IPS-15b (cell line): ENCODE data around the gene GOLPH3.

Experiments used
- H3K27me3 ChIP-seq: one replicate; pipeline ENCODE4 v1.6.1; 2013; ENCODE audit warnings: low read length; ENCODE audit not compliant: control insufficient read depth, insufficient read depth
- H3K36me3 ChIP-seq: one replicate; pipeline ENCODE4 v1.6.1; 2013; ENCODE audit warnings: low read length; ENCODE audit not compliant: control insufficient read depth, insufficient read depth
- H3K4me1 ChIP-seq: one replicate; pipeline ENCODE4 v1.6.1; 2013; ENCODE audit warnings: mild to moderate bottlenecking, low read length; ENCODE audit not compliant: control insufficient read depth, insufficient read depth
- H3K4me3 ChIP-seq: one replicate; pipeline ENCODE4 v1.5.1; 2013; ENCODE audit warnings: low read depth, low read length
- H3K9ac ChIP-seq: one replicate; pipeline ENCODE4 v1.6.1; 2013; ENCODE audit warnings: low read depth, mild to moderate bottlenecking, low read length
- H3K9me3 ChIP-seq: one replicate; pipeline ENCODE4 v1.6.1; 2013; ENCODE audit warnings: mild to moderate bottlenecking, low read length; ENCODE audit not compliant: control insufficient read depth, insufficient read depth

Gene GOLPH3

GRCh38 chr5:32165597-32165996, 8.5 kb downstream of the GOLPH3 start:
- Histone ChIP-seq H3K4me1 (no peaks in the 10 kb centered on the region), H3K36me3 (no peaks in the 10 kb centered on the region), H3K4me3 (no peak overlapping the region), H3K9me3 (no peaks in the 10 kb centered on the region), H3K9ac (no peak overlapping the region), H3K27me3 (no peaks in the 10 kb centered on the region)

GRCh38 chr5:32163785-32164184, 10.3 kb downstream of the GOLPH3 start:
- Histone ChIP-seq H3K4me1 (peaks cover under 1% of the 10 kb centered on the region), H3K4me3 (no peak overlapping the region), H3K9me3 (no peaks in the 10 kb centered on the region), H3K9ac (no peak overlapping the region), H3K27me3 (no peaks in the 10 kb centered on the region), H3K36me3 (no peaks in the 10 kb centered on the region)

GRCh38 chr5:32163053-32163452, 11.1 kb downstream of the GOLPH3 start:
- Histone ChIP-seq H3K27me3 (no peaks in the 10 kb centered on the region), H3K9ac (no peak overlapping the region), H3K4me3 (no peak overlapping the region), H3K36me3 (no peaks in the 10 kb centered on the region), H3K9me3 (no peaks in the 10 kb centered on the region), H3K4me1 (peaks cover 6% of the 10 kb centered on the region)

GRCh38 chr5:32160228-32160627, 13.9 kb downstream of the GOLPH3 start:
- H3K9me3 ChIP-seq: no peaks in the 10 kb centered on the region
- no peaks in the 10 kb centered on the region for H3K27me3 ChIP-seq
- no peak overlapping the region for H3K9ac ChIP-seq
- no peak overlapping the region for H3K4me3 ChIP-seq
- peaks cover 13% of the 10 kb centered on the region for H3K4me1 ChIP-seq
- H3K36me3 ChIP-seq: no peaks in the 10 kb centered on the region

GRCh38 chr5:32159328-32160072, 14.6 kb downstream of the GOLPH3 start:
- Histone ChIP-seq H3K36me3 (no peaks in the 10 kb centered on the region), H3K9ac (no peak overlapping the region)

GRCh38 chr5:32158679-32158975, 15.5 kb downstream of the GOLPH3 start:
- Histone ChIP-seq H3K4me1 (peaks cover 13% of the 10 kb centered on the region), H3K9me3 (no peaks in the 10 kb centered on the region), H3K4me3 (no peak overlapping the region), H3K27me3 (no peaks in the 10 kb centered on the region), H3K36me3 (no peaks in the 10 kb centered on the region), H3K9ac (no peak overlapping the region)

More at GRCh38 chr5:32159328-32160072, 14.6 kb downstream of the GOLPH3 start:
- H3K4me1 ChIP-seq: peaks cover 13% of the 10 kb centered on the region
- no peaks in the 10 kb centered on the region for H3K27me3 ChIP-seq
- no peak overlapping the region for H3K4me3 ChIP-seq
- no peaks in the 10 kb centered on the region for H3K9me3 ChIP-seq

- Histone ChIP-seq H3K27me3 (no peaks in the 10 kb centered on the region), H3K4me3 (no peak overlapping the region), H3K36me3 (no peaks in the 10 kb centered on the region), H3K9ac (no peak overlapping the region), H3K9me3 (no peaks in the 10 kb centered on the region), H3K4me1 (peaks cover 13% of the 10 kb centered on the region)
These were observed 17.0 kb downstream of the GOLPH3 start for GRCh38 chr5:32157078-32157477.

- Histone ChIP-seq H3K4me1 (peaks cover 13% of the 10 kb centered on the region), H3K9me3 (no peaks in the 10 kb centered on the region), H3K27me3 (no peaks in the 10 kb centered on the region), H3K36me3 (no peaks in the 10 kb centered on the region), H3K4me3 (no peak overlapping the region), H3K9ac (no peak overlapping the region)
These were observed 17.5 kb downstream of the GOLPH3 start for GRCh38 chr5:32156635-32157034.

- no peaks in the 10 kb centered on the region for H3K9me3 ChIP-seq
- no peak overlapping the region for H3K4me3 ChIP-seq
- no peaks in the 10 kb centered on the region for H3K36me3 ChIP-seq
- no peak overlapping the region for H3K9ac ChIP-seq
- no peaks in the 10 kb centered on the region for H3K27me3 ChIP-seq
- peaks cover 13% of the 10 kb centered on the region for H3K4me1 ChIP-seq
These were observed 18.9 kb downstream of the GOLPH3 start for GRCh38 chr5:32155211-32155610.

- Histone ChIP-seq H3K4me3 (no peak overlapping the region), H3K36me3 (no peaks in the 10 kb centered on the region), H3K9ac (no peak overlapping the region), H3K9me3 (no peaks in the 10 kb centered on the region), H3K27me3 (no peaks in the 10 kb centered on the region), H3K4me1 (peaks cover 11% of the 10 kb centered on the region)
These were observed 20.4 kb downstream of the GOLPH3 start for GRCh38 chr5:32153723-32154122.

- Histone ChIP-seq H3K36me3 (no peaks in the 10 kb centered on the region), H3K9ac (no peak overlapping the region), H3K9me3 (no peaks in the 10 kb centered on the region), H3K4me1 (no peaks in the 10 kb centered on the region), H3K27me3 (no peaks in the 10 kb centered on the region), H3K4me3 (no peak overlapping the region)
These were observed 22.9 kb downstream of the GOLPH3 start for GRCh38 chr5:32151198-32151597.

- no peak overlapping the region for H3K9ac ChIP-seq
- H3K27me3 ChIP-seq: no peaks in the 10 kb centered on the region
- no peaks in the 10 kb centered on the region for H3K4me1 ChIP-seq
- H3K36me3 ChIP-seq: no peaks in the 10 kb centered on the region
- no peaks in the 10 kb centered on the region for H3K9me3 ChIP-seq
- no peak overlapping the region for H3K4me3 ChIP-seq
These were observed 23.8 kb downstream of the GOLPH3 start for GRCh38 chr5:32150366-32150765.
